HG02938 (cell line): Measurements from ENCODE around the gene XKR7.

Experiments used
- ATAC-seq: cut with Tn5 transposase; IDR thresholded peaks from one replicate; pipeline ENCODE4 v1.9.1; 2021; ENCODE audit warnings: mild to moderate bottlenecking, moderate library complexity; ENCODE audit not compliant: unreplicated experiment

Gene XKR7

DNA sequence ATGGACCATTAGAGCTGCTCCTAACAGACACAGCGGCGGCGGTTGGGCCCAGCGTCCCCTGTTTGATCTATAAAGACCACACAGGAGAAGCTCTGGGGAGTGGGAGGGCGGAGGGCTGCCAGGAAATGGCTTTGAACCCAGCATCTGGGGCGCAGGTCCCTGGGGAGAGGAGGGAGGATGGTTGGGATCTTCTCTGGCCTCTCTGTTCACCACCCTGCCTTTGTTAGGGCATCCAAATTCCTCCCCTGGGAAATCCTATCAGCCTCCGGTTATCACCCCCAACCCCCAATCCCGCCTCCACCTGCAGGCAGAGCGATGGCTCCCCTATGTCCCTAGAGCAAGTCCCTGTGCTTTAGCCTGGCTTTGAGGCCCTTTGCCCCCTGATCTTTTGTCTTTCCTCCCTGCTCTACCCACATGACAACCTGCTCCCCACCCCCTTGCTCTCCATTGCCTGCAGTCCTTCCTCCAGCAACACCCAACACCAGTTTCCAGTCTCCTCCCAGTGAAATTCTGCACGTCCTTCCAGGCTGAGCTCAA is 7.1 kb downstream of the XKR7 start:
- ATAC-seq, result no peak

DNA sequence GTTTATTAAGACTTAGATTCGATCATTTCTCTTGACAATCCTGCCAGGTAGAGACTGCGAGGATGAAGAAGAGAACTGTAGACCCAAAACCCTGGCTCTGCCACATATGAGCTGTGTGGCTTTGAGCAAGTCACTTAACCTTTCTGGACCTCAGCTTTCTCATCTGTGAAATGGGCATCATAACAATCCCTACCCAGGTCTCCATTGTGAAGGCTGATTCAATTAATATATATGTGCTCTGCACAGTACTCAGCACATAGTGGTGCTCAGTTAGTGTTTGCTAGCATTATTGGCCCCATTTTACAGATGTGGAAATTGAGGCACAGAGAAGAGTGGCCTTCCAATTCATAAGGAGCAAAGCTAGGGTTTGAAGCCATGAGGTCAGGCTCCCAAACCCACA is 7.9 kb downstream of the XKR7 start:
- ATAC-seq, result no peak

DNA sequence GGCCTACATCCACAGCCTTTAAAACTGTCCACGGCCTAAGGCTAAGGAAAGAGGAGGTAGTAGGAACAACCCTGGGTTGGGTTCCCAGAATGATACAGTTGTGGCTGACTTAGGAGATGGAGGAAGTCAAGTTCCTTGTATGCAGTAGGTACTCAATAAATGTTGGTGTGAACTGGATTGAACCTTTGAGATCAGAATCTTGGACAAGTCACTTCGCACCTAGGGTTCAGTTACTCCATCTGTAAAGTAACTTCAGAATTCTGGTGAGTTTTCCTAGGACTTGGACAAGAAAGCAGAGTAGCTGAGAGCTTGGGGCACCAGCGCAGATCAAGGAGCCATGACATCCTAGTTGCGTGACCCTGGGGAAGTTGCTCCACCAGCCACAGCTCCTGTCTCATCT is 9.1 kb downstream of the XKR7 start:
- ATAC-seq, result no peak

DNA sequence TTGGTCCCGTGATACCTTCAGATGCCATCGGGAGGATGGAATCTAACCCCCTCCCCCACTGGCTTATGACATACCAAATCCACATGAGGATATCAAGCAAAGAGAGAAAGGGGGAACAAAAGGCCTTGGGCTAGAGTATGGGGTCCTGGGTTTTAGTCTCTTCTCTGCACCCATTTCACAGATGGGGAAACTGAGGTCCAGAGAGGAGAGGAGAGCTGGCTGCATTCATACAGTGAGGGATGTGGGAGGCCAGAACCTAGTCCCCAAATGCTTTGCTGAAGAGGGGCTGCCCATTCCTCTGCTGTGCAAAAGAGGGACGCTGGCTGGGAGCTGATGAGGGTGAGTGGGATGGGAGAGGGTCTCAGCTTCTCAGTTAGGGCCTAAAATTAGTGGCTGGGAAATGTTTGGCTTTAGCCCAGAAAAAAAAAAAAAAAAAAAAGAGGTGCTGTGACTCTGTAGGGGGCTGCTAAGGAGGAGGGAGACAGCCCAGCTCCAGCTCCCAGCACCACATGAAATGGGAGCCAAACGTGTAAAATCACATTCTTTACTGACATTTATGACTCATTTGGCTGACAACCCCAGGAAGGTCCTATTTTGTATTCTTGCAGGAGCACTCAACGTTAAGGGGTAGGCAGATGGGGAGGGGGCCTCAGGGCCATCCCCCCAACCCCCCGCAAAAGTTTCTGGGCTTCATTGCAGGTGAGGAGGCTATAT is 11.9 kb downstream of the XKR7 start:
- no peak for ATAC-seq

DNA sequence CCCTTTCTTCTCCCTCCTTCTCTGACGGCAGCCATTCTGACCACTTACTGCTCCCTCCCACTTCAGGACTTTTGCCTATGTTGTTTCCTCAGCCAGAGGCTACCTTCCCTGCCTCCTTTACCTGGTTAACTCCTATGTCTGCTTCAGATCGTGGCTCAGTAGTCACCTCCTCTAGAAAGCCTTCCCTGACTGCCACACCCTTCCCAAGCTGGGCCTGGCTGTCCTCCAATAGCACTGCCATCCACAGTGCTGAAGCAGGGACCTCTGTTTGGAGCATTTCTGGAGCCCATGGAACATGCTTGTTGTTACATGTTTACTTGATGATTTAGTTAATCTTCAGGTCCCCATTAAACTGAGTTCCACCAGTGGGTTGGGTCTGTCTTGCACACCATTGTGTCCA is 13.8 kb downstream of the XKR7 start:
- ATAC-seq, result no peak

DNA sequence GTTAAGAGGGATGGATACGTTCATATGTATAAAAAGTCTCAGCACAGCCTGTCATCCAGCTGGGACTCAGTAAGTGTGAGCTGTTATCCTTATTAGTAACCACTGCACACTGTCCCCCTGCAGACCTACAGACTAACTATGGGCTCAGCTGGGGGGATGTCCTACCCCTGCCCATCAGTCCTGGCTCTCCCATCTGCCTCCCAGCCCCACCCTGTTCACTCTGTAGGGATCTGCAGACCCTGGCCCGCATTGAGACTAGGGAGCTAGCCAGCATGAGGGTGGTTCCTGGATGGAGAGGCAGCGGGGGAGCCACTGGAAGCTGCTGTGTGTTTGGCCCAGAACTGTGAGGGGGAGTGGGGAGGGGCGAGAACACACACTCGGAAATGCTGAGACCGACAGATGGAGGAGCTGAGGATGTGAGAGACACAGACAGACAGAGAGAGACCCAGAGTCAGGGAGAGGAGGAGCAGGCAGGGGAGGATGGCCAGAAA is 17.1 kb downstream of the XKR7 start:
- no peak for ATAC-seq

DNA sequence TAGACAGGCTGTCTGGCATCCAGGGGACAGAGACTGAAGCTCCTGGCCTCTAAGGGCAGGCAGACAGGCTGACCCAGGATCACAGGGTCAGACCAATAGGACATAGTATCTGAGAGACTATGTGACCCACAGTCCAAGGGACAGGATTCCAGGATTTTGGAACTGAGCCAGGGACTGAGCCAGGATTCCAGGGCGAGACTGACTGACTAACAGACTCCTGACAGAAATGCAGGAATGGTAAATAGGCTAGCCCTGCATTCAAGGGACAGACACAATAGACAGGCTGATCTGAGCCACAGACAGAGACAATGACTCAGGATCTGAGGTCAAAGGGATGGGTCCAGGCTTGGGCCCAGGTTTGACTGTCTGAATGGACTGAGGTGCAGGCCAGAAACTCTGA is 19.8 kb downstream of the XKR7 start:
- ATAC-seq, result no peak

DNA sequence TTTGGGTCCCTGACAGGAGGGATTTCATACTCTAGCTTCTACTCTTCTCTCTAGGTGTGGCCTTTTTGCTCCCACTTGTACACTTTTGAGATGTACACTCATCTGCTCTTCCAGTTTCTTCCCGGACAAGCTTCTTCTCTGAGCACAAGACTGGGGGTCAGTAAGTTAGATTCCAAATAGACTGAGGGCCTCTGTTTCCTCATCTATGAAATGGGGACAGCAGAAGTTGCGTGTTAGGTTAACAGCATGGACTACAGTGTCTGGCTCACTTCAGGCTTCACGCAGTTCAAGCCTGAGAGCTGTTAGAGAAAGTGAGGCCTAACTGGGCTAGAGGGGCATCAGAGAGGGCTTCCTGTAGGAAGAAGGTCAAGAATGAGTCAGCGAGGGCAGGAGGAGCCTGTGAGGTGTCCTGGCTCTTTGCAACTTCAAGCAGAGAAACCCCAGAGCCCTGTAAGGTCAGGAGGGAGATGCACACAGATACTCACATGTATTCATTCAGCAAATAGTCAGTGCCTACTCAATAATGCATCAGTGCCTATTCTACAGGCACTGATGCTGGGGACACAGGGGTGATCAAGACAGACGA is 20.6 kb downstream of the XKR7 start:
- no peak for ATAC-seq

DNA sequence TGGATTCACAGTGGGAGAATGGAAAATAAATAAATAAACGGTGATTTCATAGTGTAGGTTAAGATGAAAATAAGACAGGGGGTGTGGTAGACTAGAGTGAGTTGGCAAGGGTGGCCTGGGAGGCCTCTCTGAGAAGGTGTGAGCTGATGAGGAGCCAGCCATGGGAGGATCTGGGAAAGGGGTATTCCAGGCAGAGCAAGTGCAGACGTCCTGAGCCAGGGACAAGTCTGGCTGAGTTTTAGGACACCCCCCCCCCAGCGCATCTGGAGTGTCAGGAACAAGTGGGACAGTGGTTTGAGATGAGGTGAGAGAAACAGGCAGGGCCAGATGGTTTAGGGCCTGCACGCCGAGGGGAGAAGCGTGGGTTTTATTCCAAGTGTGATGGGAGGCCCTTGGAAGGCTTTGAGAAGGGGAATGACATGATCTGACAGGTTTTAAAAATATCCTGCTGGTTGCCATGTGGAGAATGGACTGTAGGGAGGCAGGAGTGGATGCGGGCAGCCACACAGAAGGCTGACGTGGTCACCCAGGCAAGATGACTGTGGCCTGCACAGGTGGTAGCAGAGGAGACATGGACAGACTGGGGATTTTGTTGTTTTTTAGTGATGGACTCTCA is 21.2 kb downstream of the XKR7 start:
- no peak for ATAC-seq

DNA sequence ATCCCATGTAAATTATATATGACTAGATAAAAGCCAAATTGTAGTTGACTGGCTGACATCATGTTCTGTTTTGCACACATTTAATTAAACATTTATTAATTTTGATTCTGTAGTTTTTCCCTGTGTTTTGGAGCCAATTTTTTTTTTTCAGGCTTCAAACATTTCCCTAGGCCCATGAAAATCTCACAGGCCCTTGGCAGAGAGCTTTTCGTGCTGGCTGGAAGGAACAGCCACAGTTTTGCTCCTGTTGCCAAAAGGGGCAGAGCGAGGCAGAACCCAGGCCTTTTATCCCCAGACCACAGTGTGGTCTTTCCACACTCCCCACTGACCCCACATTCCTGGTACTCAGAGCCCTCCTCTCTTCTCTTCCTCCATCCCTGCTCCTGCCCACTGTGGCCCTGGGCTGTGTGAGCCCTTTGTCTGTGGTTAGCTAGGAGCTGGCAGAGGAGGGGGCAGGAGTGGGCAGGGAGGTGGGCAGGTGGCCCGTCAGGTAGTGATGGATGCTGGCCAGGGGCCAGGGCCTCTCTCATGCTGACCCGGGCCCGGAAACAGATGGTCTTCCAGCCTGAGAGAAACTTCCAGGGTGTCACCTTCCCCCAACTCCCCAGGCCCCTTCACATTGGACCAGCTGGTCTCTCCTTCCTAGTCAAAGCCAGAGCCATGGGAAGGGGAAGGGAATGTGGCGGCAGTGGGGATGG is 22.8 kb downstream of the XKR7 start:
- ATAC-seq, result no peak

DNA sequence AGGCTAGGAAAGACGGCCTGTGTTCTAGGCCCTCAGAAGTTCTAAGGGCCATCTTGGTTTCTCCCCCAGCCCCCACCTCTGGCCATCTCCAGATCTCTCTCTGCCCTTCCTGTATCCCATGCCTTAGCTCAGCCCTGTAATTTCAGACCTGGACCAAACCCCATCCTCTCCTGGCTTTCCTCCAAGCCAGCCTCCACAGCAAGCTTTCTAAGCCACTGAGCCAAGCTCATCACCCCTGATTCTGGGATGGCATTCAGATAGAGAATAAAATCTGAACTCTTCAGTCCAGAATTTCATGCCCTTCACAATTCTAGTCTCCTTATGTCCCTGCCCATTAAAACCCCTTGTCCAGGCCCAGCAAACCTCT is 23.4 kb downstream of the XKR7 start:
- ATAC-seq, result no peak

DNA sequence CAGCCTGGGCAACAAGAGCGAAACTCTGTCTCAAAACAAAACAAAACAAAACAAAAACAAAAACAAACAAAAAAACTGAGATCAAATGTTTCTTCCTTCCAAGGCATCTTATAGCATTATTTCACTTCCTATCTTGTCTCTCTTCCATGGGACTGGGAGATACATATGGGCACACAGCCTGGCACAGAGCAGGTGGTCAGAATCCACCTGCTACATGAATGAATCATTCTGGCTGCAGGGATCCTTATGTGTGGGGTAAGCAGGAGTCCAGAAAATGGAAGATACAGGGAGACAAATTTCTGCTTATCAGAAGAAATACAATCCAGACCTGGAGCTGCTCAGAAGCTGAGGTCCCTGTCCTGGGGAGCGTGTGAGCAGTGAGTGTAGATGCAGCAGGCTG is 24.1 kb downstream of the XKR7 start:
- no peak for ATAC-seq

DNA sequence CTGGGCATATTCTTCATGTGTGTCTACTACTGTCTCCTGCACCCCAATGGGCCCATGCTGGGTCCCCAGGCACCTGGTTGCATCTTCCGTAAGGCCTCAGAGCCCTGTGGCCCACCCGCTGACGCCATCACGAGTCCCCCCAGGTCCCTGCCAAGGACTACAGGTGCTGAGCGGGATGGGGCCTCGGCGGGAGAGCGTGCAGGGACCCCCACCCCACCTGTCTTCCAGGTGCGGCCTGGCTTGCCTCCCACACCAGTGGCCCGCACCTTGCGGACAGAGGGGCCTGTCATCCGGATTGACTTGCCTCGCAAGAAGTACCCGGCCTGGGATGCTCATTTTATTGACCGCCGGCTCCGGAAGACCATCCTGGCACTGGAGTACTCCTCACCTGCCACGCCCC is 29.0 kb downstream of the XKR7 start:
- ATAC-seq, result no peak

DNA sequence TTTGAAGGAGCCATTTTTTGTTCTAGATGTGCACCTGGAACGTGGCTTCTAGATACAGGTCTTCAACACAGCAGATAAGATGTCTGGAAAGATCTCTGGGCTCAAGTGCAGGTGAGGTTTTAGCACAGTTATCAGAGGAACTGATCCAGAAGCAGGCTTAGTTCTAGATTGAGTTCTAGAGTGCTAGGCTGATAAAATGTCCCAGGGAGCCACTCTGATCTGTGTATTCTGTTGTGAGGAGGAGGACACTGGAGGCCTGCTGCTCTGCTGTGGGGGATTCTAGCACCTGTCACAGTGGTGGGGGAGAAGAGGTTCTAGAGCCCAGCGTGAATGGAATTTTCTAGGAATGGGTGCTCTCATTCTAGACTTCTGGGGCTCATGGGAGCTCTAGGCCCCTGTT is 30.3 kb downstream of the XKR7 start:
- ATAC-seq, result no peak

DNA sequence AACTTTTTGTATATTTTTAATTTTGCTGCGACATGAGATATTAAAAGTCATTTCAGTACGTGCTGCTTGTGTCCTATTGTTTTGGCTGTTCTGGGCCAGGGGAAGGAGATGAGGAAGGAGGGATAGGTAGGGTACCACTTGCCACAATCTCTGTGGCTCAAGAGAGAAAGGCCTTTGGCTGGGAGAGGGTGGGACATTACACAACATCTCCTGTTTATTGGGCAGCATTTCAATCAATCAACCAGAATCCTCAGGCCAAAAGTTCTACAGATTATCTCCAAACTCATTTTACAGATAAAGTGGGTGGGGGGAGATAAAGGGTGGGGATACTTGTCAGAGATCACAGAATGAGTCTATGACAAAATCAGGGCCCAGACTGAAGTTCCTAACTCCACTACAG is 35.4 kb downstream of the XKR7 start:
- no peak for ATAC-seq

DNA sequence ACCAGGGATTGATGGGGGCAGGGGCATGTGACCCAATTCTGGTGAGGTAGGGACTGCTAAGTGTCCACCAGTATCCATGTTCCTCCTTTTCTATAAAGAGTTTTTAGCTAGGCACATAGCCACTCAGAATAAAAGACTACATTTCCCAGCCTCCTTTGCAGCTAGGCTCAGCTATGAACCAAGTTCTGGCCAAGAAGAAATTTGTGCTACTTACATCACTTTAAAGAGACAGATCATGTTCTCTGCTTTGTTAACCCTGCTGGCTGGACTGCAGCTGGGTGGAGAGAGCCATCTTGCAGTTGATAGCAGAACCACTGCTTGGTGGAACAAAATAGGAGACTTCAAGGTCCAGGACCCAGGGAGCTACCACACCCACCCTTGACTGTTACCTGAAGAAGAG is 37.0 kb downstream of the XKR7 start:
- no peak for ATAC-seq

DNA sequence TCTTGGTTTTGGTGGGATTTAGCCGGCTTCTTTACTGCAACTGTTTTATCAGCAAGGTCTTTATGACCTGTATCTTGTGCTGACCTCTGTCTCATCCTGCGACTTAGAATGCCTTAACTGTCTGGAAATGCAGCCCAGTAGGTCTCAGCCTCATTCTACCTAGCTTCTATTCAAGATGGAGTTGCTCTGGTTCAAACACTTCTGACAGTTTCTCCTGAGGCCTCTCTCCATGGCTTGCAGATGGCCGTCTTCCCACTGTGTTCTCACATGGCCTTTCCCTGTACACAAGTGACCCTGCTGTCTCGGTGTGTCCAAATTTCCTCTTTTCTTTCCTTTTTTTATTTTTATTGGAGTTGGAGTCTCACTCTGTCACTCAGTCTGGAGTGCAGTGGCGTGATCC is 38.1 kb downstream of the XKR7 start:
- ATAC-seq, result no peak

DNA sequence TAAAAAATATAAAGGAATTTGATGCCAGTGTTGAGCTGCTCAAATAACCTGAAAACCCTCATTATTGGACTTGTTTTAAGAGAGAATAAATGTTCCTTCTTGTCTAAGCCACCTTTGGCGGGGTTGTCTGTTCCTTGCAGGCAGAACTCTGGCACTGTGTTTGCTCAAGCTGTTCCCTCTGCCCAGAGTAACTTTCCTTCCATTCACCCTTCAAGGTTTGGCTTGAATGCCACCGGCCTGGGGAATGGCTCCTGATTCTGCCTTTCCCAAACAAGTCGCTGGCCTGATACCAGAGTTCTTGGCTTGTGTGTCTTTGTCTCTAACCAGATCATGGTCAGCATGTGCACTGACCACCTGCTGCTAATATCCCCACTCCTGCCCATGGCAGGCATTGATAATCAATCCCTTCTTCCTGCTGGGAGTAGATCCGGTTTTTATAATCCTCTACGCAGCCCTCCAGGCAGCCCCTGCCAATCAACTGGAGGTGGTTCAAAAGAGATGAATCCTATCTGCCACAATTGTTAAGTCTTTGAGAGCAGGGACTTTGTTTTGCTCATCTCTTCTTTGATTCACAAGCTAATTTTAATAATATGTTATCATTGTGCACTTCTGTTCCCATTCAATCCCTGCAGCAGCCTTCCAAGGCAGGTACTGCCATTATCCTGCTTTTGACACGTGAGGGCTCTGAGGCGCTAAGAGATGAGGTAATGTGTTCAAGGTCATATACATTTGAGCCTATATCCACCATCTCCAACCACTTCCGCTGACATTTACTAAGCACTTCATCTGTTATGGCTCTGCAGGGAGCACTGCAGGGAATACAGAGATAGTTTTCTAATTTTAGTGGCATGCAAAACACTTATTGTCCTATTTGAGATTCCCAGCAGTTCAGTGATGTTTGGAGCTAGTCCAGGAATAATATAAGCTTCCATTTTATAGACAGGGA is 39.2 kb downstream of the XKR7 start:
- no peak for ATAC-seq

DNA sequence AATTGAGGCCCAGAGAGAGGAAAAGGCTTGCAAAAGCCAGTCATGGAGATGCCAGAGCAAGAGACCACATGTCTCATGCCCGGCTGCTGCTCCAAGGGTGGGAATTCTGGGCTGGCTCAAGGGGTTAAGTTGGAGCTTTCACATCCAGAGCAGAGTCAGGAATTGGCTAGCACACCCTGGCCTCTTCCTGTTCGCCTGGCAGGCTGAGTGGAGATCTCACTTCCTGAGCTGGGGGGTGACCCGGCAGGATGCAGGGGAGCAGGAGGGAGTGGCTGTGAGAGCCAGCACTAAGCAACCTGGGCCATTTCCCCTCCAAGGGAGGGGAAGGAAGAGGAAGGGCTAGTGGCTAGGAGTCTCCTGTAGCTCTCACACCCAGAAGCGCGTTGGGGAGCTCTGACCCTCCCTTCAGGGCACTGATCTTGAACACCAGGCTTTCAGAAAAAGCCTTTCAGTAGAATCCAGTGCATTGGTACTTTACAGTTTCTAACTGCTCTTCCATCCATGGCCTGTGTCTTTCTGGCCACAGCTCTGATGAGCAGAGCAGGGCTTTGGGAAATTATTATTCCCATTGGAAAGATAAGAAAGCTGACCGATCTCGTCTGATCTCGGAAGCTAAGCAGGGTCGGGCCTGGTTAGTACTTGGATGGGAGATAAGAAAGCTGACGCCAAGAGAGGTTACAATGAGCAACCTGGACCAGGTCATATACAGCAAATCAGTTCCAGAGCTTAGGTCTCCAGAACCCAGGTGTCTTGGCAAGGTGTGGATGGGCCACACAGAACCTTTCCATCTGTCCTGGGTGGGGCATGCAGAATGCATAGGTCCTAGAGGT is 40.1 kb downstream of the XKR7 start:
- ATAC-seq, result no peak

DNA sequence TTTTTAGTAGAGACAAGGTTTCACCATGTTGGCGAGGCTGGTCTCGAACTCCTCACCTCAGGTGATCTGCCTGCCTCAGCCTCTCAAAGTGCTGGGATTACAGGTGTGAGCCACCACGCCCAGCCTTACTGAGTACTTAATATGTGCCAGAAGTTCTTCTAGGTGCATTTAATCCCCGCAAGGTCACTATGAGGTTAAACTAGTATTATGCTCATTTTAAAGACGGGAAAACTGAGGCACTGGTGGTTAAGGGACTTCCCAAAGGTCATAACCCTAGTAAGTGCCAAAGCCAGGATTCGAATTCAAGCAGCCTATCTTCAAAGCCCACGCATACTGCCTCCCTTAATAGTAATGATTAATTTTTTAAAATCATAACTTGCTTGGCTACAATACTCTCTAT is 41.6 kb downstream of the XKR7 start:
- no peak for ATAC-seq
